ENCODE measurements around the gene PER1. TPM values are rescaled to one million over a fixed set of nuclear protein-coding genes. Genes with fewer than 3 reads are reported as not detected.

Gene PER1
- total and polyA plus RNA-seq, 2 of the 13 experiments (the other 11 are each of a cell fraction or from before 2014, with no cell fraction given) = 2.6 to 3.6 TPM

GRCh38 chr17:8173056-8173870 is 21.1 kb upstream of the PER1 start (continued):
- TF ChIP-seq DMTF1 (CRISPR knock-in tag; IDR thresholded peaks at IDR 0.05) = no peak
- TF ChIP-seq MED1 (CRISPR knock-in tag; IDR thresholded peaks at IDR 0.05) = peak; percentile 100
- TF ChIP-seq MTA3 (CRISPR knock-in tag; IDR thresholded peaks at IDR 0.05) = no peak
- TF ChIP-seq MLLT10 (CRISPR knock-in tag; IDR thresholded peaks at IDR 0.05) = peak; percentile 83; the same call in 1 of the 2 replicates
- TF ChIP-seq ZSCAN30 (CRISPR knock-in tag; IDR thresholded peaks at IDR 0.05) = no peak; the same call in 1 of the 2 replicates
- peak; percentile 90; the same call in 1 of the 2 replicates for TF ChIP-seq MTF1 (CRISPR knock-in tag; IDR thresholded peaks at IDR 0.05)
- peak; percentile 76 for TF ChIP-seq SP140L (CRISPR knock-in tag; IDR thresholded peaks at IDR 0.05; ENCODE audit: borderline replicate concordance)
- TF ChIP-seq ZNF562 (CRISPR knock-in tag; IDR thresholded peaks at IDR 0.05; ENCODE audit: borderline replicate concordance) = no peak; the same call in 1 of the 2 replicates
- TF ChIP-seq NFIC (IDR thresholded peaks at IDR 0.05; ENCODE audit: low read length) = peak; percentile 93
- peak; percentile 84; the same call in 1 of the 2 replicates for TF ChIP-seq PAF1 (CRISPR knock-in tag; IDR thresholded peaks at IDR 0.05)
- no peak; the same call in 1 of the 2 replicates for TF ChIP-seq ZNF704 (CRISPR knock-in tag; IDR thresholded peaks at IDR 0.05; ENCODE audit: borderline replicate concordance)
- peak; percentile 58; the same call in 1 of the 2 replicates for TF ChIP-seq SAFB2 (CRISPR knock-in tag; IDR thresholded peaks at IDR 0.05; ENCODE audit: borderline replicate concordance, low read depth)
- 0 out of 2 replicates have a peak, but pooled peaks have one; percentile 63 for TF ChIP-seq SNAI1 (CRISPR knock-in tag; IDR thresholded peaks at IDR 0.05; ENCODE audit: borderline replicate concordance)
- peak; percentile 69; the same call in 1 of the 2 replicates for TF ChIP-seq SMARCC2 (IDR thresholded peaks at IDR 0.05)
- TF ChIP-seq CHD2 (IDR thresholded peaks at IDR 0.05; ENCODE audit: low read depth, low read length) = peak; percentile 63; the same call in 1 of the 2 replicates
- TF ChIP-seq TP53 (CRISPR knock-in tag; conservative IDR thresholded peaks at IDR 0.05) = peak; percentile 95; the same call in 1 of the 2 replicates
- TF ChIP-seq RFXANK (CRISPR knock-in tag; IDR thresholded peaks at IDR 0.05) = peak; percentile 93
- no peak for TF ChIP-seq SOX6 (IDR thresholded peaks at IDR 0.05)
- TF ChIP-seq SOX6 (CRISPR knock-in tag; IDR thresholded peaks at IDR 0.05) = peak; percentile 92
- 0 out of 2 replicates have a peak, but pooled peaks have one; percentile 43 for TF ChIP-seq NFE2 (CRISPR knock-in tag; IDR thresholded peaks at IDR 0.05)
- no peak for TF ChIP-seq CHD4 (IDR thresholded peaks at IDR 0.05; ENCODE audit: borderline replicate concordance, low read length)
- TF ChIP-seq ZNF10 (CRISPR knock-in tag; IDR thresholded peaks at IDR 0.05; ENCODE audit: borderline replicate concordance, low read depth) = no peak
- peak; percentile 72 for TF ChIP-seq ZNF784 (CRISPR knock-in tag; IDR thresholded peaks at IDR 0.05; ENCODE audit: borderline replicate concordance)
- TF ChIP-seq NCOA5 (CRISPR knock-in tag; IDR thresholded peaks at IDR 0.05) = peak; percentile 98; the same call in 1 of the 2 replicates
- no peak for TF ChIP-seq ZNF350 (CRISPR knock-in tag; IDR thresholded peaks at IDR 0.05; ENCODE audit: borderline replicate concordance, low read depth)
- TF ChIP-seq GPBP1L1 (CRISPR knock-in tag; IDR thresholded peaks at IDR 0.05) = no peak

All from HepG2 (cell line).